ENCODE results near the gene DPP6.

DPP6 gene

DNA sequence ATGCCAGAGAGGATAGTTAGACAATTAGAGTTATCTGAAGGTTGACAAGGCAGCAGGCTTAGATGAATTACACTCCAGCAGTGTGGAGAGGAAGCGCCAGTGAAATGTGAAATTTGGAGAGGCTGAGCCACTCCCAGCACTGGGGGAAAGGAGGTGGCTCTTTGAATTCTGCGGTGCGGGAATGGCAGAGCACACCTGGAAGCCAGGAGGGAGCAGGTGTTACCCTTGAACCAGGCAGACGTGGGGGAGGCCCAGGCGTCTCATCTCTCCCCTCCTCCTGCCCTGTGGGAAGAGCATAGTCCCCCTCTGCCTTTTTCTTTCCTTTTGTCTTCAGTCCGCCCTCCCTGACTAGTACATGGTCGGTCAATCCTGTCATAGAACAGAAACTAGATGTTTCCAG lies 203.1 kb downstream of the DPP6 start:
- TF ChIP-seq, protein P1, sequence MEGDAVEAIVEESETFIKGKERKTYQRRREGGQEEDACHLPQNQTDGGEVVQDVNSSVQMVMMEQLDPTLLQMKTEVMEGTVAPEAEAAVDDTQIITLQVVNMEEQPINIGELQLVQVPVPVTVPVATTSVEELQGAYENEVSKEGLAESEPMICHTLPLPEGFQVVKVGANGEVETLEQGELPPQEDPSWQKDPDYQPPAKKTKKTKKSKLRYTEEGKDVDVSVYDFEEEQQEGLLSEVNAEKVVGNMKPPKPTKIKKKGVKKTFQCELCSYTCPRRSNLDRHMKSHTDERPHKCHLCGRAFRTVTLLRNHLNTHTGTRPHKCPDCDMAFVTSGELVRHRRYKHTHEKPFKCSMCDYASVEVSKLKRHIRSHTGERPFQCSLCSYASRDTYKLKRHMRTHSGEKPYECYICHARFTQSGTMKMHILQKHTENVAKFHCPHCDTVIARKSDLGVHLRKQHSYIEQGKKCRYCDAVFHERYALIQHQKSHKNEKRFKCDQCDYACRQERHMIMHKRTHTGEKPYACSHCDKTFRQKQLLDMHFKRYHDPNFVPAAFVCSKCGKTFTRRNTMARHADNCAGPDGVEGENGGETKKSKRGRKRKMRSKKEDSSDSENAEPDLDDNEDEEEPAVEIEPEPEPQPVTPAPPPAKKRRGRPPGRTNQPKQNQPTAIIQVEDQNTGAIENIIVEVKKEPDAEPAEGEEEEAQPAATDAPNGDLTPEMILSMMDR (IDR thresholded peaks at IDR 0.05), result no peak
- Histone ChIP-seq H3K4me3 (no peak overlapping the region), H3K27ac (no peak overlapping the region)
- no peak for DNase-seq (ENCODE audit: low spot score)

DNA sequence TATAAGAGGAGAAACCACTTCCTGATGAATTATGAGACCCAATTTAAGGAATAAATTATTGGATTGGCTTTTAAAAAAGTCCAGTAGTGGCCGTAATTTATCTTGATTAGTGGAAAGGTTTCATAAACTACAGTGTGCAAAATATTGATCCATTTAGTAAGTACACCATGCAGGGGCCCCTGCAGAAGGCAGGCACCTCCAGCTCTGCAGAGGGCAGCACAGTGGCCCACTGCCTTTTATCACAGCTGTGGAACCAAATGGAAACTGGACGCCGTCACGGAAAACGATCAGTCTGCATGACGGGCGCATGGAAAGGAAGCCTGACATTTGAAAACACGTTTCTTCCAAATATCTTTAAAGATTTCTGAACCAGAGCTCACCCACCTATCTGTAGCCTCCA lies 204.0 kb downstream of the DPP6 start:
- no peak overlapping the region for H3K4me3 ChIP-seq
- no peak for DNase-seq (ENCODE audit: low spot score)
- H3K27ac ChIP-seq, result no peak overlapping the region
- TF ChIP-seq, protein P1 (IDR thresholded peaks at IDR 0.05), result no peak

DNA sequence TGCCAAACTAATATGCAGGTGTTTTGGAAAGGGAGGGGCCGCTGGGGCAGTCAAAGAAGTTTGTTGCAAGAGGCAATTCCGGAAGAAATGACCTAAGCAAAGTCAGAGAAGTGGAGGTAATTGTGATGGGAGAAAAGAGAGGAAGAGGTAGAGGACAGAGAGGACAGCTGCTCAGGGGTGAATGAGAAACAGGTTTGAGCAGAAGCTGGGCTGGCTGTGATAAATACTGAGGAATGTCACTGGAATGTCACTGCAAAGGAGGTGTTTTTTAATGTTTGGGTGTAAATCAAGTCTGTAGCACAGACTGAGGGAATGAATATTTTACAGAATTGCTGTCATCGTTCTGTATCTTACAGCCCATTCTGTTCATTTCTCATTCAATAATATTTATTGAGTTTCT lies 207.2 kb downstream of the DPP6 start:
- TF ChIP-seq, protein P1 (IDR thresholded peaks at IDR 0.05), result no peak
- Histone ChIP-seq H3K27ac (no peak overlapping the region), H3K4me3 (no peak overlapping the region)
- DNase-seq (ENCODE audit: low spot score), result no peak

DNA sequence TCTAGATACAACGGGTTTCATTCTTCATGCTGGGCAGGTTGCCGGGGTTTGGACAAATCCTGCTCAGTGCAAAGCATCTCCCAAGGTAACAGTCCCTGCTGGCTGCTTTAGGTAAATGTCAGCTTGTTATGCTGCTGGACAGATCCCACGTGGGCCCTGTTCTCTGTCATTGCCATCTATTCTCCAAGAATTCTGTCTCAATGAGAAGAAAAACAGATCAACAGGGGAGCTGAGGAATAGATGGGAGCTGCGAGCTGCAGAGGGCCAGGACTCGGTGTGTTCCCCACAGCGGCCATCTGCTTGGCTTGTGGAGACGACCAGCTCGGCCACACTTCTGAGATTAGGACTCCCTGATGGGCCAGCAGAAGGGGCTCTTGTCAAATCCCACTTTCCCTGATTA lies 235.2 kb downstream of the DPP6 start:
- DNase-seq (ENCODE audit: low spot score), result no peak
- Histone ChIP-seq H3K27ac (no peak overlapping the region), H3K4me3 (no peak overlapping the region)
- TF ChIP-seq, protein P1 (IDR thresholded peaks at IDR 0.05), result no peak

DNA sequence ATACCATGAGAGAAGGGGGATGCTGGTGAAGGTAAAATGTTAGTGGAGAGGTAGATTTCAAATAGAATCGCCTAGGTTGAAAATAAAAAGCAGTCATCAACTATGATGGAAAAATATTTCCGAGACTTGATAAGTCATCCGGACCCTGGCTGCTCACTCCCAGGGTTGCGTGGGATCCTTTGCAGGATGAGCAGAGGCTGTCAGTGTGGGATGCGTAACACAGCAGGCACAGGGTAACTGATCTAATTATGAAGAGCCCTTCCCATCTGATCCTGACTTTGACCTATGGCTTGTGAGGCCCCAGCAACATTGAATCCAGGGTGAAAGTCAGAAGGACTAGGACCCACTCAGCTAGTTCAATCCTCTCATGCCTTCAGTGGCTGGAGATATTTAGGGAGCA lies 236.9 kb downstream of the DPP6 start:
- Histone ChIP-seq H3K4me3 (no peak overlapping the region), H3K27ac (no peak overlapping the region)
- TF ChIP-seq, protein P1 (IDR thresholded peaks at IDR 0.05), result no peak
- DNase-seq (ENCODE audit: low spot score), result no peak

DNA sequence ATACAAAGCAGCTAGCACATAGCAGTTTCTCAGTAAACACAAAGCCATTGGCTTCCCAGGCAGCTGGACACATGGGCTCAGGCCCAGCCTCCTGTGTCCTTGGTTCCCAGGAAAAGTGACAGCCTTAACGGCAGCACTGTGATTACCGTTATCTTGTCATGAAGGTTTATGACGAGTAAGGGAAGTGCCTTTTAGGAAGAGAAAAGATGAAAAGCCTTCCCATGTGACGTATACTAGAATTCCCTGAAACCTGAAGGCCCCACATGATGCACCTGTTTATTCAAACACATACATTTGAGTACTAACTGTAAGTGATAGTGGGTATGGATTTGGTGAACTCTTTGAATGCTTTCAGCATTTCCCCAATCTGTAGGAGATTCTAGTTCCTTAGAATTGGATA lies 244.2 kb downstream of the DPP6 start:
- Histone ChIP-seq H3K27ac (no peak overlapping the region), H3K4me3 (no peak overlapping the region)
- TF ChIP-seq, protein P1 (IDR thresholded peaks at IDR 0.05), result no peak
- no peak for DNase-seq (ENCODE audit: low spot score)

DNA sequence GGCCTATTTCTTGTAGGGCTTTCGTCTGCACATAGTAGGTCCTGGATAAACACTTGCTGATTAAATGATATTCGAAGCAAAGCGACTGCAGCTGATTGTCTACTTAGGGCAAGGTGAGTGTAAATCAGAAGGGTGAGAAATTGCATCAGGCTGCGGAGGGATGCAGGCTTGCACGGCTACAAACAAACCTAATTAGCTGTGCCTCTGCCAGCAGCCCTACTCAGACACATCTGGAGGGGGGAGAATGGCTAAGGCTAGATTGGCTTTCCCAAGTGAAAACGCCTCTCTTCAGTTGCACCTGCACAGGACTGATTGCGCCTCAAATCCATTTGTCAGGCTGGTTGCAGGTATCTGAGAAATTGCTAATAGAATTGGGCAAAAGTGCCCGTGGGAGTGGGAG lies 247.5 kb downstream of the DPP6 start:
- TF ChIP-seq, protein P1 (IDR thresholded peaks at IDR 0.05), result no peak
- no peak for DNase-seq (ENCODE audit: low spot score)
- H3K27ac ChIP-seq, result no peak overlapping the region
- no peak overlapping the region for H3K4me3 ChIP-seq

All from coronary artery (tissue), 2 donors.